Smooth muscle cell of trachea (primary cell): ENCODE data around the gene MAML2. TPM values are rescaled to one million over a fixed set of nuclear protein-coding genes. Genes with fewer than 3 reads are reported as not detected.

Experiments used
- total RNA-seq: library from RNA; depleted of rRNA; stranded (reverse); fragments of >200 nt; gene quantifications from 2 replicates; pipeline ENCODE4 v1.2.1, GENCODE V29; 2014

MAML2 gene
- 10.6 and 11.3 TPM in 2 replicates for total RNA-seq

DNA sequence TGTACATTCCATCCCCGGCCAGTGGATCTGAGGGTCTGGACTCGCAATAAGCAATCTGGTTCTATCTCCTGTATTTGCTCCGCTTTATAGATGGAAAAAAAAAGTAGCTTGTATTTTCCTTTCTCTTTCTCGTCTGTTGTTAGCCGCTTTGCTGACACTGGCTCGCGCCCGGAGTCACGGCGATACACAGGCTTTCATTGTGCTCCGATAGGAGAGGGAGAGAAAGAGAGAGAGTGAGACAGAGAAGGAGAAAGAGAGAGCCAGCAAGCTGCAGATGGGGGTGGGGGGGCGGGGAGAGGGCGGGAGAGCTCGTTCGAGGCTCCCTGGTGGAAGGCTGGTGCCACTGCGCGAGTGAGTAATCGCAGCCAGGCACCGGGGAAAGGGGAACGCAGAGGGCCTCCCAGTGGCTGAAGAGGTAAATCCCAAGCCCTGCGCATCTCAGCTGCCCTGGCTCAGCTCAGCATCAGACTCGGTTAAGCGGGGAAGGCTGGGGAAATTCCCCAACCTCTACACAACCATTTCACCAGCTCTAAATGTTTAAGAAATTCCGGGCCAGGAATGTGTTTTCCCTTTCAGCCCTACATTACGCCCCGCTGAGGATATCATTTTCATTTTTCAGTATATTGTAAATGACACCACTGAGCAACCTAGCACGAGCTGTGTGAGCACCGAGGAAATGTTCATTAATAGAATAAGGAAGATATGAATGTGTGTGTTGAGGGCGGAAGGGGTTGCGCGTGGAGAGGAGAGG lies at the start of gene MAML2:
Gene MAML2, minus strand, starts transcription at position 235 of the 751 bp plus-strand sequence. CDS start 1,300 bp downstream, outside the sequence.

DNA sequence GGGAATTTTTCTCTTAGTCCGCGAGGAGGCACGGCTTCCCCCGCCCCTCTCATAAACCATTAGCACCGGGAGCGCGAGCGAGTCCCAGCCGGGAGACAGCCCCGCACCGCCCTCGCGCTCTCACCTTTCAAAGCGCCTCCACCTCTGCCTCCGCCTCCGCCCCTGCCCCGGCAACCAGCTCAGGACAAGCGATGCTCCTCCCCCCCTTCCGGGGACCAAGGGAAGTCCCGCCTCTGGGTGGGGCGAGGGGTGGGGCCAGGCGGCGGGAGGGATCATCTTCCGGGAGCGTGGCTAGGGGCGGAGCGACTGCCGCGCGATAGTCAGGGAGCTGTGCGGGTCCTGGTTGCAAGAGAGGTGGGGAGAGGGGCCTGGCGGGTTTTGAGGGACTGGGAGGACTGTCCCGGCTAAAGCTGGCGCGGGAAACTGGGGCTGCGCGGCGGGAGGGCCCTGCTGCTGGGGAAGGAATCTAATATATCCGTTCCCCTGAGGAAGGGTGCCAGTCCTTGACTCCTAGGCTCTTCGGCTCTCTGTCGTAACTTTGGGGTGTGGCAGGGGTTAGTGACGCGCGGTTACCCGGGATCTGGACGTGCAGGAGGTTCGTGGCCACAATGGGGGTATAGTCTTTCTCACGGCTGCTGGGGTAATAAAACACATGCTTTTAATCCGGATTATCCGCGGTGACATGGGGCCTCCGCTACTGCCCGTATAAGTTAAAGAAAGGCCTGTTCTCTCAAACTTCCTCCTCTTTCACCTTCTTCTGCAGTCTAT lies 46.9 kb upstream of the MAML2 start, which contains the start of the genes CCDC82 and JRKL:
Gene CCDC82, minus strand, starts transcription at position 193 of the 768 bp plus-strand sequence. CDS start 5,165 bp downstream, outside the sequence.
Gene JRKL, plus strand, starts transcription at position 294 of the 768 bp plus-strand sequence. CDS start 637 bp downstream, outside the sequence.

Other genes starting within 250 kb of the MAML2 start
- 7.8 and 18.6 TPM in 2 replicates for gene CCDC82, start 46.7 kb upstream of the MAML2 start, total RNA-seq
- 12.7 and 18.6 TPM in 2 replicates for gene JRKL, start 46.8 kb upstream of the MAML2 start, total RNA-seq